Neutrophil (primary cell): Measurements from ENCODE around the gene SUPT3H.

Source experiments
- H3K27ac ChIP-seq: fragments of 200-600 bp; sonication (generic); 2 replicates; pipeline ENCODE4 v1.5.1; 2016; ENCODE audit warnings: mild to moderate bottlenecking, moderate library complexity
- H3K27me3 ChIP-seq: fragments of 200-600 bp; sonication (generic); 2 replicates; pipeline ENCODE4 v1.6.0; 2016; ENCODE audit warnings: mild to moderate bottlenecking
- H3K36me3 ChIP-seq: fragments of 200-600 bp; sonication (generic); 2 replicates; pipeline ENCODE4 v1.5.1; 2017
- H3K4me1 ChIP-seq, 2 experiments: fragments of 200-600 bp in 1 of 2; sonication (generic) in 1 of 2; 1 replicate in 1 of 2; 2 replicates in 1 of 2; pipeline versions ENCODE4 v1.5.1 to v1.6.1; 2013 to 2016; ENCODE audit warnings: low read depth in 1 of 2, low read length in 1 of 2, mild to moderate bottlenecking in 1 of 2, moderate library complexity in 1 of 2; ENCODE audit not compliant: control insufficient read depth in 1 of 2, insufficient read depth in 1 of 2
- H3K4me3 ChIP-seq, 2 experiments: fragments of 200-600 bp in 1 of 2; sonication (generic) in 1 of 2; 1 replicate in 1 of 2; 2 replicates in 1 of 2; pipeline ENCODE4 v1.5.1; 2013 to 2016; ENCODE audit warnings: low read depth in 1 of 2, low read length in 1 of 2, mild to moderate bottlenecking in 1 of 2, moderate library complexity in 1 of 2
- H3K9me3 ChIP-seq: fragments of 200-600 bp; sonication (generic); 2 replicates; pipeline ENCODE4 v1.5.1; 2016
- CTCF ChIP-seq: fragments of 200-600 bp; sonication (generic); IDR thresholded peaks from 2 replicates; pipeline ENCODE4 v1.5.1; 2016; ENCODE audit warnings: antibody characterized with exemption

SUPT3H gene

GRCh38 chr6:44855562-44856411 lies 521.9 kb downstream of the SUPT3H start:
- Histone ChIP-seq H3K4me3 (no peak overlapping the region), H3K9me3 (no peaks in the 10 kb centered on the region), H3K27ac (no peak overlapping the region), H3K27me3 (no peaks in the 10 kb centered on the region), H3K36me3 (no peaks in the 10 kb centered on the region), H3K4me1 (no peaks in the 10 kb centered on the region)
- no peak for TF ChIP-seq CTCF

DNA sequence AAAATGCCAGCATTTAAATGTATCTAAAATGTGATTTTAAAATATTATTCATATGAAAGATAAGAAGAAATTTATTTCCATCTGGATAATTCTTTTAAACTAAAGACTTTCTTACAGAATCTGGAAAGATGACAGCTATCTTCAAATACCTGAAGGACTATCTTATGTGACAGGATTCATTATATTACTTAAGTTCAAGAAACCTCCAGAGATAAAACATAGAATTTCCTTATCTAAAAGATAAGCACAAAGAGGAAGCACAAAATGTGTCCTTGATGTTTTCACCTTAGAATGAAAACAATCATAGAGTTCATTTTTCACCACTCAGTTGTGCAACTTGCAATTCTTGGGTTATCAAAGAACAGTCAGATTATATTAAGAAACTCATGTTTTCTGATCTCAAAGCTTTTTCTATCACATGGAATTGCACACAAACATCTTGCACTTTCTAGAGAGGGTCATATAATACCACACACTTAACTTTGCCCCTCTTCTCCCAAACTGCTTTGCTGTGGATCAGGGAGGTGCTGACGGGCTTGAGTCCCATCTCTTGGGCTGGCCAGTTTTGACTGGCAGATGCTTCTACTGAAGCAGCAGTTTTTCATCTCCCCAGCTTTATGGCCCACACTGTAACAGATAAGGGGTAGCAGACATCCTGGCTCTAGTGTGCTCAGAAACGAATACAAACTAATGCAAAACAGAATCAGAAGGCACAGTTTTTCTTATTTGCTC lies 522.9 kb downstream of the SUPT3H start:
- TF ChIP-seq CTCF = no peak
- Histone ChIP-seq H3K4me1 (no peaks in the 10 kb centered on the region), H3K4me3 (no peak overlapping the region), H3K27ac (no peak overlapping the region), H3K27me3 (no peaks in the 10 kb centered on the region), H3K9me3 (no peaks in the 10 kb centered on the region), H3K36me3 (no peaks in the 10 kb centered on the region)

DNA sequence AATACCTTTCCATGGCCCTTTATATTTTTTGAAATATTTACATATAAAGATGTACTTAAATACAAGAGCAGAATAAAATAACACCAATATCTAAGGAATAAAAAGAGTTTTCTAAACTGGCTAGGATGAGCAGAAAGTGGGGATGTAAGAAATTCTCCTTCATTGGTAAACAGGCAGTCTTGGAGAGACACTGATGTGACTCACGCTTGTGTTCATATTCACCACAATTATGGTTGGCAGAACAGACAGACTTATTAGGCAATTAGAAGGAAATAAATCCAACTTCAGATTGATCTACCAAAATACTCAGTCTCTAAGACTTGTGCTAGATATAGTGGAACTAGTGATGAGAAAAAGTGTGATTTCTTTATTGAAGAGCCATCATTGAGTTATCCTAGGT lies 526.6 kb downstream of the SUPT3H start:
- Histone ChIP-seq H3K27ac (no peak overlapping the region), H3K36me3 (no peaks in the 10 kb centered on the region), H3K4me1 (no peaks in the 10 kb centered on the region), H3K27me3 (no peaks in the 10 kb centered on the region), H3K9me3 (no peaks in the 10 kb centered on the region), H3K4me3 (no peak overlapping the region)
- no peak for TF ChIP-seq CTCF

DNA sequence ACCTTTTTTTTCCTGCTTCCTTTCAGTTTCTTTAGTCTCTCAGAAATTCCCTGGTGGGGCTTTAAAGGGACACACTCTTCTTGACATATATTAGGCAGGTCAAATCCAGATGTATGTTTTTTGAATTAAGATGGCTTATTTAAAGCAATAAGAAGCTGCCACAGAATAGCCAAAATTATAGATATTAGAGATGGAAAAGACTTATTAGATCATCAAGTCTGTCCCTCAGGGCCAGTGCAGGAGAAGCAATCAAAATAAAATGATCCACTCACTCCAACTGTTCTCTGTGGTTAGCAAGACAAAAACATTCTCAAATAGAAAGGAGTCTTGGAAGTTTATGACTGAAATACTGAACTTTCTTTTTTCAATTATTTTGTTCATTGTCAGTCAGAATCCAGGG lies 527.4 kb downstream of the SUPT3H start:
- Histone ChIP-seq H3K27me3 (no peaks in the 10 kb centered on the region), H3K9me3 (no peaks in the 10 kb centered on the region), H3K4me3 (no peak overlapping the region), H3K36me3 (no peaks in the 10 kb centered on the region), H3K4me1 (no peaks in the 10 kb centered on the region), H3K27ac (no peak overlapping the region)
- TF ChIP-seq CTCF = no peak

DNA sequence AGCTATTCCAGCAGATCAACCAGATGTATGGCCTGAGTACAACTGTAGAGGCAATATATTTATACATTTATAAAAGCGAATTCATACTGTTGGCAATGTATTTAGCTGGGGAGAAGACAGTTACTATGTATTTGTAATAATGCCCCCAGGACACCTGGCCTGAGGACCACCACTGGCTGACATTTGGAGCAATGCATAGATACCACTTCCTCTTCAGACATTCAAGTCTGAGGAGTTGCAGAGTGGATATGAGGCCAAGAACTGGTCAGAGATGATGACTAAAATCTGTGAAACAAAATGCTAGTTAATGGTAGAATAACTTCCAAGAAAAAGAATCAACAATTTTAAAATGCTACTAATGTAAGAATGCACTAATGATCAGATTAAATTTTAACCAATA lies 527.9 kb downstream of the SUPT3H start:
- Histone ChIP-seq H3K27ac (no peak overlapping the region), H3K27me3 (no peaks in the 10 kb centered on the region), H3K4me3 (no peak overlapping the region), H3K9me3 (no peaks in the 10 kb centered on the region), H3K36me3 (no peaks in the 10 kb centered on the region), H3K4me1 (no peaks in the 10 kb centered on the region)
- no peak for TF ChIP-seq CTCF
